GM12878 (cell line): Measurements from ENCODE around the gene B4GALNT2. TPM values are rescaled to one million over a fixed set of nuclear protein-coding genes. Genes with fewer than 3 reads are reported as not detected.

Experiments used
- ATAC-seq: fragments of 200-7000 bp; cut with Tn5 transposase; 3 replicates; pipeline ENCODE4 v1.9.1; 2020; ENCODE audit warnings: mild to moderate bottlenecking, moderate library complexity
- BruUV-seq: library from RNA; stranded (reverse); fragments of 400-500 nt; replicated peaks from 2 replicates; lab custom pipeline; 2021; lab: Mats Ljungman, UMichigan
- CTCF ChIA-PET: fragments of 300-600 bp; sonication (Branson Sonifier 250); formaldehyde crosslinking; extraction: SDS; loops from one replicate; lab custom pipeline; 2021; ENCODE audit warnings: inconsistent platforms; lab: Yijun Ruan, JAX
- POLR2A ChIA-PET: fragments of 350-600 bp; formaldehyde crosslinking; extraction: SDS; loops from one replicate; lab custom pipeline; 2021; ENCODE audit warnings: inconsistent platforms; lab: Charles Lee
- RAD21 ChIA-PET: fragments of 300-600 bp; sonication (Branson Sonifier 250); formaldehyde crosslinking; loops from one replicate; lab custom pipeline; 2023; ENCODE audit warnings: antibody characterized with exemption; ENCODE audit not compliant: unreplicated experiment; lab: Charles Lee
- SMC1A ChIA-PET: fragments of 300-600 bp; sonication (Branson Sonifier 250); formaldehyde crosslinking; loops from one replicate; lab custom pipeline; 2023; ENCODE audit not compliant: unreplicated experiment, uncharacterized antibody; lab: Charles Lee
- DNase-seq: peaks from one replicate; pipeline ENCODE4 v3.0.0-alpha.2; 2011; ENCODE audit warnings: low read depth, low spot score
- FAIRE-seq: peaks from 3 replicates; lab custom pipeline; 2011; peaks lifted over from hg19 to GRCh38; lab: Jason Lieb, UNC
- H2AFZ ChIP-seq: 2 replicates; pipeline ENCODE4 v1.6.0; 2011; ENCODE audit warnings: low read depth, low read length, control low read depth; ENCODE audit not compliant: control insufficient read depth
- H3K27ac ChIP-seq: 2 replicates; pipeline ENCODE4 v1.5.1; 2011; ENCODE audit warnings: control low read depth; ENCODE audit not compliant: control insufficient read depth, insufficient read depth
- H3K27me3 ChIP-seq, 2 experiments: replicated peaks in 1 of 2; 2 replicates each; pipeline versions ENCODE4 v1.6.0 to v1.6.1; 2011; ENCODE audit warnings: low read length in 1 of 2; ENCODE audit not compliant: control insufficient read depth in 2 of 2, insufficient read depth in 2 of 2
- H3K36me3 ChIP-seq, 2 experiments: 2 replicates each; pipeline ENCODE4 v1.5.1; 2011; ENCODE audit warnings: low read length in 1 of 2; ENCODE audit not compliant: control insufficient read depth in 2 of 2, insufficient read depth in 2 of 2
- H3K4me1 ChIP-seq: 2 replicates; pipeline ENCODE4 v1.6.1; 2011; ENCODE audit warnings: mild to moderate bottlenecking, low read length, moderate library complexity, mixed read lengths; ENCODE audit not compliant: control insufficient read depth, insufficient read depth
- H3K4me2 ChIP-seq: 2 replicates; pipeline ENCODE4 v1.6.0; 2011; ENCODE audit warnings: control low read depth; ENCODE audit not compliant: control insufficient read depth, insufficient read depth
- H3K4me3 ChIP-seq: fragments of 200-600 bp; sonication (generic); 2 replicates; pipeline ENCODE4 v1.5.1; 2016
- H3K79me2 ChIP-seq: 2 replicates; pipeline ENCODE4 v1.6.0; 2011; ENCODE audit warnings: low read length; ENCODE audit not compliant: control insufficient read depth, insufficient read depth
- H3K9ac ChIP-seq: 2 replicates; pipeline ENCODE4 v1.8.0; 2011; ENCODE audit warnings: low read length, control low read depth, mixed read lengths; ENCODE audit not compliant: control insufficient read depth, insufficient read depth
- H3K9me3 ChIP-seq: replicated peaks from 3 replicates; pipeline ENCODE4 v1.5.1; 2011; ENCODE audit warnings: mild to moderate bottlenecking, low read length; ENCODE audit not compliant: control insufficient read depth, insufficient read depth
- H4K20me1 ChIP-seq: 2 replicates; pipeline ENCODE4 v1.6.0; 2011; ENCODE audit not compliant: control insufficient read depth, insufficient read depth
- MLLT1 ChIP-seq: fragments of 450-650 bp; IDR thresholded peaks from 2 replicates; pipeline ENCODE4 v1.6.1; 2016; ENCODE audit warnings: mild to moderate bottlenecking
- POLR2A ChIP-seq: IDR thresholded peaks from 2 replicates; pipeline ENCODE4 v1.6.1; 2011; ENCODE audit warnings: low read depth, mild to moderate bottlenecking, low read length
- POLR2AphosphoS2 ChIP-seq: IDR thresholded peaks from 2 replicates; pipeline ENCODE4 v1.6.1; 2011; ENCODE audit warnings: low read depth, mild to moderate bottlenecking, low read length, improper control_type of control experiment, moderate library complexity
- STAT1 ChIP-seq: fragments of 450-650 bp; conservative IDR thresholded peaks from 2 replicates; pipeline ENCODE4 v1.6.1; 2014; ENCODE audit warnings: antibody characterized with exemption, mild to moderate bottlenecking
- ZBTB33 ChIP-seq: fragments of 450-650 bp; IDR thresholded peaks from 2 replicates; pipeline ENCODE4 v1.6.1; 2017; ENCODE audit warnings: mild to moderate bottlenecking
- WGBS: methylation state at CpG from one replicate; pipeline ENCODE4 v1.1.6; 2016; ENCODE audit warnings: low lambda C conversion rate; ENCODE audit not compliant: insufficient replicate concordance, insufficient coverage; ENCODE audit errors: missing lambda C conversion rate; 5-methylcytosine and 5-hydroxymethylcytosine counted together
- in situ Hi-C: fragments of 300-500 bp; cut with MboI; formaldehyde crosslinking; loops from 9 replicates; pipeline ENCODE4 v1.14.3; 2018; ENCODE audit warnings: mixed read lengths
- intact Hi-C: fragments of 100-400 bp; cut with micrococcal nuclease; formaldehyde crosslinking; loops from one replicate; pipeline ENCODE4 v1.14.2; 2022; ENCODE audit not compliant: unreplicated experiment
- polyA plus RNA-seq, 11 experiments: library from polyadenylated mRNA; depleted of rRNA in 4 of 11; unstranded in 6 of 11; stranded (reverse) in 5 of 11; fragments of >200 nt; fragmentation: Nextera tagmentation in 4 of 11; fragmentation: Illumina TruSeq in 1 of 11; extraction: Ambion mirVana in 4 of 11; extraction: Trizol in 1 of 11; gene quantifications; 1 replicate in 1 of 11; 2 replicates in 10 of 11; pipeline versions ENCODE4 v1.2.1 to v1.2.3, GENCODE V29; 2011 to 2016; ENCODE audit warnings: inconsistent platforms in 2 of 11, missing spikeins in 2 of 11, low read depth in 1 of 11
- total RNA-seq, 4 experiments: library from RNA; depleted of rRNA in 3 of 4; stranded (reverse); fragments of >200 nt in 3 of 4; fragmentation: Illumina TruSeq in 1 of 4; extraction: Trizol in 1 of 4; gene quantifications; 2 replicates each; pipeline versions ENCODE4 v1.2.1 to v1.2.3, GENCODE V29; 2013 to 2021

B4GALNT2 gene
- total and polyA plus RNA-seq, 10 of the 15 experiments (the other 5 are each of a cell fraction or from before 2014, with no cell fraction given) = not detected

- TF ChIP-seq POLR2AphosphoS2 = no peak
- no peak for TF ChIP-seq STAT1
- 0 out of 2 replicates have a peak, but pooled peaks have one; percentile 16 for TF ChIP-seq POLR2A
Measured at GRCh38 chr17:49216482-49216881, 83.9 kb downstream of the B4GALNT2 start.

GRCh38 chr17:49216953-49217650 lies 84.5 kb downstream of the B4GALNT2 start:
- 67% methylated on average over 11 of the region's 11 CpGs for WGBS
- H3K27me3 ChIP-seq = no peaks in the 10 kb centered on the region
- H3K9ac ChIP-seq = peak overlapping the region; percentile 22; the same call in 1 of the 2 replicates
- no peak for DNase-seq
- H3K79me2 ChIP-seq = peaks cover 55% of the 10 kb centered on the region
- ChIA-PET POLR2A (interaction anchor here (0.9 to 13.2 kb wide), 3 partner anchors 8 to 217 kb away, joined by 3 to 537 read pairs (median 7); no protein-coding TSS in a partner anchor), CTCF (interaction anchor here (5.8 to 8.5 kb wide), 3 partner anchors 11 to 36 kb away, joined by 45 to 127 read pairs (median 61); no protein-coding TSS in a partner anchor), SMC1A (interaction anchor here (0.6 to 16.8 kb wide), 3 partner anchors 10 to 1167 kb away, joined by 3 to 354 read pairs (median 22); no protein-coding TSS in a partner anchor), RAD21 (interaction anchor here (1.5 to 13.4 kb wide), 2 partner anchors 9 to 22 kb away, joined by 4 to 355 read pairs; no protein-coding TSS in a partner anchor)
- BruUV-seq = no TSS peak
- H3K27ac ChIP-seq = peak overlapping the region; percentile 77
- H3K36me3 ChIP-seq = peaks cover 11 to 21% of the 10 kb centered on the region in 2 experiments
- peaks cover 60% of the 10 kb centered on the region for H3K4me1 ChIP-seq
- no peaks in the 10 kb centered on the region for H4K20me1 ChIP-seq
- H3K4me2 ChIP-seq = peak overlapping the region; percentile 94
- intact Hi-C loops = loop anchor here (5.0 kb wide), 1 partner anchor 300 kb away; no protein-coding TSS in a partner anchor
- H2AFZ ChIP-seq = no peak overlapping the region
- peak overlapping the region; percentile 37; the same call in 1 of the 2 replicates for H3K4me3 ChIP-seq
- no peak for FAIRE-seq
- H3K9me3 ChIP-seq = no peaks in the 10 kb centered on the region
- ATAC-seq = no peak
- in situ Hi-C loops = no loop called here
- TF ChIP-seq ZBTB33 (peak; percentile 67; the same call in 1 of the 2 replicates), MLLT1 (peak; percentile 24)

More at GRCh38 chr17:49216482-49216881, 83.9 kb downstream of the B4GALNT2 start:
- no TSS peak for BruUV-seq
- H3K9ac ChIP-seq = peak overlapping the region; percentile 30; the same call in 1 of the 2 replicates
- no peaks in the 10 kb centered on the region for H3K9me3 ChIP-seq
- no peaks in the 10 kb centered on the region for H4K20me1 ChIP-seq
- in situ Hi-C loops (no loop called here), intact Hi-C loops (loop anchor here (5.0 kb wide), 1 partner anchor 299 kb away; no protein-coding TSS in a partner anchor)
- peak overlapping the region; percentile 37; the same call in 1 of the 2 replicates for H3K4me3 ChIP-seq
- ChIA-PET POLR2A (interaction anchor here (13.2 kb wide), 1 partner anchor 20 kb away, joined by 537 read pairs; no protein-coding TSS in a partner anchor), SMC1A (interaction anchor here (0.6 to 16.8 kb wide), 3 partner anchors 11 to 1166 kb away, joined by 3 to 354 read pairs (median 22); no protein-coding TSS in a partner anchor), RAD21 (interaction anchor here (0.7 to 13.4 kb wide), 3 partner anchors 9 to 230 kb away, joined by 3 to 355 read pairs (median 4); no protein-coding TSS in a partner anchor), CTCF (interaction anchor here (5.8 to 8.5 kb wide), 3 partner anchors 11 to 35 kb away, joined by 45 to 127 read pairs (median 61); no protein-coding TSS in a partner anchor)
- DNase-seq (no peak), ATAC-seq (no peak), FAIRE-seq (no peak)
- peak overlapping the region; percentile 77 for H3K27ac ChIP-seq
- peaks cover 60% of the 10 kb centered on the region for H3K4me1 ChIP-seq
- WGBS = 73% methylated on average over 13 of the region's 13 CpGs
- H3K79me2 ChIP-seq = peaks cover 61% of the 10 kb centered on the region
- H3K36me3 ChIP-seq = peaks cover 8 to 21% of the 10 kb centered on the region in 2 experiments
- H2AFZ ChIP-seq = no peak overlapping the region
- no peaks in the 10 kb centered on the region for H3K27me3 ChIP-seq
- peak overlapping the region; percentile 94 for H3K4me2 ChIP-seq
